ENCODE data around the gene RNF26.

RNF26 gene

DNA sequence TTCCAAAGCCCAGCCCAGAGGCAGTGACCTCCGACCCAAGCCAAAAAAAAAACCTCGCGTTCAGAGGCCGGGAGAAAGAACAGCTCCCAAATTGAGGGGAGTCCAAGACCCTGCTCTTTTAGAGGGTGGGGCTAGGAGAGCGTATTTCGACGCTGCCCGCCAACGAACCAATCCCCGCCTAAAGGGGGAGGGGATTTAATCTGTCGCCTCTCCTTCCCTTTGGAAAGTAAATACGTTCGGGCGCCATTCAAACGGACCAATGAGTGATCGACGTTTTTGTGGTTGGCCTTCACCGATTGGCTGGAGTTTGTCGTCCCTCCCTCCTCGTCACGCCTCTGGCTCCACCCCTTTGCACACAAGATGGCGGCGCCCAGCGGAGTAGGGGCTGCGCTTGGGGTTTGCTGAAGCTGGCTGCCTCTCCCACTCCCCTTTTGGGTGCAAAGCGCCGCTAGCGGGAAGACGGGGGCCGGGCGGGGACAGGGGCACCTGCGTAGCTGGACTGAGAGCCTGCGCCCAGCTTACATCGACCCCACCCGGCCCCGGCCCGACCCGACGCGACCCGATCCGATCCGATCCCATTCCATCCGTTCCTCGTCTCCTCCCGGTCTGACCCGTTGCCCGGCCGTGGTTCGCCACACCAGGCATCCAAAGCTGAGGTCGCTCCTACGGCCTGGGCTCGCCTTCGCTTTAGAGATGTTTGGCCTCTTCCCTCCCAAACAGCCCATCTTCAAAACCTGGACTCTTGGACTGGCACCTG is at the start of gene RNF26:
Gene RNF26, plus strand, starts transcription at position 354 of the 757 bp plus-strand sequence. CDS start 596 bp downstream, outside the sequence.
- DNase-seq (ENCODE audit: low read depth in 2 of 2), result peak; percentile 85 to 96

- DNase-seq (ENCODE audit: low read depth in 2 of 2), result no peak
Measured at GRCh38 chr11:119285431-119285830, 48.9 kb upstream of the RNF26 start.

GRCh38 chr11:119288219-119288618 is 46.1 kb upstream of the RNF26 start:
- no peak for DNase-seq (ENCODE audit: low read depth in 2 of 2)

DNA sequence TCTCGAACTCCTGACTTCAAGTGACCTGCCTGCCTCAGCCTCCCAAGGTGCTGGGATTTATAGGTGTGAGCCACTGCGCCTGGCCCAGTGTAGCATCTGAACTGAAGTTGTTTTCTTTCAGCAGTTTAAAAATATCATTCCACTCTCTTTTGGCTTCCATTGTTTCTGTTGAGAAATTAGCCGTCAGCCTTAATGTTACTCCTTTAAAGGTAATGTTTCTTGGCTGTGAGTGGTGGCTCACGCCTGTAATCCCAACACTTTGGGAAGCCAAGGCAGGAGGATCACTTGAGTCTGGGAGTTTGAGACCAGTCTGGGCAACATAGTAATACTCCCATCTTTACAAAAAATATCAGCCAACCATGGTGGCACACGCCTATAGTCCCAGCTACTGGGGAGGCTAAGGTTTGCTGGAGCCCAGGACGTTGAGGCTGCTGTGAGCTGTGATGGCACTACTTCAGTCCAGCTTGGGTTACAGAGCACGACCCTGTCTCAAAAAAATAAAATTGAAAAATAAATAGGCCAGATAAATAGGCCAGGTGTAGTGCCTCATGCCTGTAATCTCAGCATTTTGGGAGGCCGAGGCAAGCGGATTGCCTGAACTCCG is 43.3 kb upstream of the RNF26 start:
- DNase-seq (ENCODE audit: low read depth in 2 of 2), result no peak

GRCh38 chr11:119293461-119293860 is 40.9 kb upstream of the RNF26 start:
- no peak for DNase-seq (ENCODE audit: low read depth in 2 of 2)

GRCh38 chr11:119295178-119295577 is 39.1 kb upstream of the RNF26 start:
- no peak for DNase-seq (ENCODE audit: low read depth in 2 of 2)

- no peak for DNase-seq (ENCODE audit: low read depth in 2 of 2)
Measured at GRCh38 chr11:119297938-119298337, 36.4 kb upstream of the RNF26 start.

DNA sequence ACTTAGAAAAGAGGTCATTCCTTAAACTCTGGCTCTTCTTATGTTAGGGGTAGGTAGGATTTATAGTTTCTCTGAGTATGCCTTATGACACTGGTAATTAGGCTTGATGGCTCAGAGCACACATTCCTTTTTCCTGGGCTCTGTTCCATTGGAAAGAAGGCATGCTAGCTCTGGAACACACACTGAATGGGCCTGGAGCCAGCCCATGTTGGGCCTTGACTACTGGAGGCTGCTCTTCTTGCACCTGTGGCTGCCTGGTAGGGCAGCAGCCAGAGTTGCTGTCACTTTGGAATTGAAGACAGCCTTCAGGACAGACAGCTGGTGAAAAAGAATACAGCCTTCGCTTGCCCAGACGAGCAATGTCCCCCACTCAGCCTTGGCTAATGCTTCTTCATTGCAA is 35.6 kb upstream of the RNF26 start:
- no peak for DNase-seq (ENCODE audit: low read depth in 2 of 2)

GRCh38 chr11:119299416-119299815 is 34.9 kb upstream of the RNF26 start:
- DNase-seq (ENCODE audit: low read depth in 2 of 2), result no peak

GRCh38 chr11:119300198-119300964 is 33.9 kb upstream of the RNF26 start:
- DNase-seq (ENCODE audit: low read depth in 2 of 2), result no peak

- no peak for DNase-seq (ENCODE audit: low read depth in 2 of 2)
Measured at GRCh38 chr11:119303227-119303718, 31.1 kb upstream of the RNF26 start.

GRCh38 chr11:119305556-119306372 is 28.6 kb upstream of the RNF26 start:
- DNase-seq (ENCODE audit: low read depth in 2 of 2), result no peak

DNA sequence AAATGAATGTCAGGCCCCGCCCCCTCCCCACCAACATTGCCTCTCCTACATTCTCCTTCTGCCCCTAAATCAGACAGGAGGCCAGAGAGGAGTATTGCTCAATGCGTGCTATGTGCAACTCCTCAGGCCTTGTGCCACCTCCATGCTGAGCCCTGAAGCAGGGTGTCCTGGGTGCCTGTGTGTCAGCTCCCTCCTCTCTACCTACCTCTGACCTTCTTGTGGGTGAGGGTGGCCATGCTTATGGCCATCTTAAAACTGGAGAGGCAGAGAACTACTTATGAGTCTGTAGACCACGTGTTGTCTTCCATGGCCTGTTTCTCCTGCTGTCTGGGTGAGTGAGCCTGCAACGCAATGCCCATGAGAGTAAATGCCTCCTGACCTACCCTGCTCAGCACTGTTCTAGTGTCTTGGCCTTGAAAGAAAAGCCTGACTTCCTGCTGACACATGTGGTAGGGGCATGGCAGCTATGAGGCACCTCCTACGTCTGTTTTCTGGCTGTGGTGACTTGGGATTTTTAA is 27.9 kb upstream of the RNF26 start:
- DNase-seq (ENCODE audit: low read depth in 2 of 2), result no peak

GRCh38 chr11:119307219-119307618 is 27.1 kb upstream of the RNF26 start:
- DNase-seq (ENCODE audit: low read depth in 2 of 2), result no peak

DNA sequence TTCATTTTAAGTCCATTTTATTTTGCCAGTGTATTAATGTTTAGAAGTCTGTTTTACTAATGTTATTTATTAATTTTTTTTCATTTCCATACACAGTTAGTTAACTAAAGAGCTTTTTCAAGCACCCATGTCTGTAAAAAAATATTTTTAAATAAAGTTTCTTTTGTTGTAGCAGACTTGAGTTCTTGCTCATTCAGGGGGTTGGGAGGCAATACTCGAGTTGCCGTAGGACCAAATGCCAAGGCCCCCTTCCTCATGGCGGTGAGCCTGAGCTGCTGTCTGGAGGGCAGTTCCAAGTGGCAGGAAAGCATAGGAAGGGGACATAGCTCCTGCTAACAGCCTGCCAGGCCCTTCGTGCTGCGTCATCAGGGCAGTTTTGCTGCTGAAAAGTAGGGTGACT is 26.4 kb upstream of the RNF26 start:
- DNase-seq (ENCODE audit: low read depth in 2 of 2), result no peak

DNA sequence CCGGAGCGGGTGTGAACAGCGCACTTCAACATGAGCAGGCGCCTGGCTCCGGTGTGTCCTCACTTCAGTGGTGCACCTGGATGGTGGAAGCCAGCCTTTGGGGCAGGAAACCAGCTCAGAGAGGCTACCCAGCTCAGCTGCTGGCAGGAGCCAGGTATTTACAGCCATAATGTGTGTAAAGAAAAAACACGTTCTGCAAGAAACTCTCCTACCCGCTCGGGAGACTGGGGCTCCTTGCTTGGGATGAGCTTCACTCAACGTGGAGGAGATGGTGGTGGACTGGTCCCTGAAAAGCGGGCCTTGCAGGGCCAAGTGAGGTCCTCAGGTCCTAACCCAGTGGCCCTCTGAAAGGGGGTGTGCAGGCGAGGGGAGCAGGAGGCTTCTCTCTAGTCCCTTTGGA is 24.9 kb upstream of the RNF26 start:
- DNase-seq (ENCODE audit: low read depth in 2 of 2), result no peak

- DNase-seq (ENCODE audit: low read depth in 2 of 2), result no peak
Measured at GRCh38 chr11:119309953-119310681, 24.2 kb upstream of the RNF26 start.

DNA sequence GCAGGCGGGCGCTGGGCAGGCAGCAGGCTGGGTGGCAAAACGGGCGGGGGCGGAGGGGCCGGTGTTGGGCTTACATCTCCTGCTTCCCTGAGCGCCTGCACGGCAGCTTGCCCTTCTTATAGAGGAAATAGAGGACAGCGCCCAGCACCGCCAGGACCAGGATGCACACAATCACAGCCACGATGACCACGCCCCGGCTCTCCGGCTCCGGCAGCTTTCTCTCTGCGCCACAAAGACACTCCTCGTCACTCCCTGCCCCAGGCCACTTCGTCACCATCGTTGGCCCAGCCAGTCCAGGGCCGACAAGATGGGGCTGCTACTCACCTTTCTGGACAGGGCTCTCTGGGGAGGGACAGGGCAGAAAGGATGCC is 23.7 kb upstream of the RNF26 start:
- DNase-seq (ENCODE audit: low read depth in 2 of 2), result no peak

- DNase-seq (ENCODE audit: low read depth in 2 of 2), result no peak
Measured at GRCh38 chr11:119314726-119315125, 19.6 kb upstream of the RNF26 start.

- peak in 1 of 2 donors; percentile 57 for DNase-seq (ENCODE audit: low read depth in 2 of 2)
Measured at GRCh38 chr11:119315131-119316015, 19.0 kb upstream of the RNF26 start.
